ENCODE measurements around the gene NRG2. TPM values are rescaled to one million over a fixed set of nuclear protein-coding genes. Genes with fewer than 3 reads are reported as not detected.

The NRG2 gene
- total and polyA plus RNA-seq, 2 of the 4 experiments (the other 2 are of a cell fraction): 0.18 TPM; not detected in 1

GRCh38 chr5:139897342-139897741 lies 145.8 kb downstream of the NRG2 start:
- H4K8ac ChIP-seq (ENCODE audit: low read depth in 2 of 2, low read length in 2 of 2): no peak overlapping the region
- no CpG with 5 or more reads among the region's 6 CpGs for WGBS, 2 experiments (ENCODE audit: extremely low coverage in 2 of 2, insufficient read length in 1 of 2)
- H2BK120ac ChIP-seq (ENCODE audit: low read depth, low read length): no peak overlapping the region
- no peak overlapping the region for H3K9ac ChIP-seq (ENCODE audit: low read depth, low read length)
- no peak overlapping the region for H3K18ac ChIP-seq (ENCODE audit: low read depth, low read length)
- BruUV-seq (replicated peaks): no TSS peak
- dilution Hi-C loops (cut with HindIII; ENCODE audit: low sequenced_read_pairs, unreplicated experiment) (no loop called here), in situ Hi-C loops (cut with MboI; ENCODE audit: low sequenced_read_pairs) (no loop called here), intact Hi-C loops (cut with micrococcal nuclease) (no loop called here)
- no peaks in the 10 kb centered on the region for H3K4me1 ChIP-seq (ENCODE audit: control insufficient read depth, insufficient read depth, low read length)
- H3K36me3 ChIP-seq (ENCODE audit: control insufficient read depth, insufficient read depth, low read length): no peaks in the 10 kb centered on the region
- no peak overlapping the region for H2AFZ ChIP-seq (replicated peaks; ENCODE audit: low read length, poor library complexity)
- no peak overlapping the region for H2AK9ac ChIP-seq (replicated peaks; ENCODE audit: low read depth, low read length, poor library complexity)
- no peak overlapping the region for H3K4me3 ChIP-seq (ENCODE audit: insufficient read depth, low read depth, low read length)
- no peak overlapping the region for H3K4ac ChIP-seq (ENCODE audit: low read depth, low read length)
- H4K91ac ChIP-seq (ENCODE audit: insufficient read depth, low read depth, low read length): no peak overlapping the region
- no peaks in the 10 kb centered on the region for H3K79me1 ChIP-seq (ENCODE audit: low read depth in 1 of 2, low read length in 2 of 2)
- POLR2A ChIA-PET (ENCODE audit: unreplicated experiment): no interaction called here
- H4K5ac ChIP-seq (ENCODE audit: low read depth, low read length): no peak overlapping the region
- no peak overlapping the region for H2AK5ac ChIP-seq (ENCODE audit: low read depth, low read length)
- H3K56ac ChIP-seq (ENCODE audit: extremely low read depth, insufficient read depth, low read length): no peak overlapping the region
- no peak overlapping the region for H3K27ac ChIP-seq (ENCODE audit: insufficient read depth, low read length)
- H3K4me2 ChIP-seq (ENCODE audit: low read depth, low read length): no peak overlapping the region
- ATAC-seq (ENCODE audit: low read depth) (no peak), DNase-seq (no peak)
- CTCF ChIA-PET: no interaction called here
- no peaks in the 10 kb centered on the region for H4K20me1 ChIP-seq (ENCODE audit: insufficient read depth, low read length)
- TF ChIP-seq SMC3 (IDR thresholded peaks at IDR 0.05; ENCODE audit: low read depth, low read length): no peak
- no peak overlapping the region for H2BK5ac ChIP-seq (ENCODE audit: low read depth, low read length, poor library complexity, severe bottlenecking)
- 0 out of 2 replicates have a peak, but pooled peaks cover 3% of the 10 kb centered on the region for H3K9me1 ChIP-seq (ENCODE audit: insufficient read depth, low read length)
- no peak overlapping the region for H2BK20ac ChIP-seq (ENCODE audit: low read depth, low read length)
- no peak overlapping the region for H3K14ac ChIP-seq (replicated peaks; ENCODE audit: low read depth, low read length)
- no peak overlapping the region for H3K23ac ChIP-seq (ENCODE audit: low read depth, low read length)
- no peak overlapping the region for H2BK15ac ChIP-seq (ENCODE audit: low read depth, low read length)
- no peaks in the 10 kb centered on the region for H3K9me3 ChIP-seq (ENCODE audit: control insufficient read depth, insufficient read depth, low read length)
- peaks cover 83% of the 10 kb centered on the region for H3K27me3 ChIP-seq (ENCODE audit: control insufficient read depth, insufficient read depth, low read length)

All from IMR-90 (cell line).